ENCODE measurements around the gene TLCD4.
A peak's percentile ranks its signal among the peaks of the same experiment; 100 is the strongest.

Gene TLCD4

GRCh38 chr1:95095833-95096217, 21.3 kb upstream of the TLCD4 start:
- no peak for DNase-seq (ENCODE audit: low read depth)

DNA sequence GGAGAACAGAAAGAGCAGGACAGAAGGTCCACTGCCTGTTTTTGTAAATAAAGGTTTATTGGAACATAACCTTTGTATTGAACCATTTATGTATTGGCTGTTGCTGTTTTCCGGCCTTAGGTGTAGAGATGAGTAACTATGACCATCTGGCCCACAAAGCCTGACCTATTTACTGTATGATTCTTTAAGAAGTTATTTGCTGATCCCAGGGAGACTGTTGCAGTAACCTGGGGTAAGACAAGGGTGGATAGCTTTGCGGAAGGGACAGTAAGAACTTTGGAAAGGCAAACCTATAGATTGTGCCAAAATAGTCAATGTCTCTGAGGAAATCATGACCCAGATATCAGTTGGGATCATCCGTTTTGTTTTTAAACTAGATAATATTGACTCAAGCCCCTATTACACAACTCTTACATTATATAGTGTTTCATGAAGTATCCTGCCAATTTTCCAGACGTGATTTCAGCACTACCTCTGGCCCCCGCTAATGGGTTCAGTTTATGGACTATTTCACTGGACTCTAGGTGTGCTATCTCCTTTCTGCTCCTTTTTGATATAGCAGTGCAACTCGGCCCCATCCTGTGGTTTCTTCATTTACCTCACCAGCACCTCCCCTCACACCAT, 20.8 kb upstream of the TLCD4 start:
- DNase-seq (ENCODE audit: low read depth) = peak; percentile 42

GRCh38 chr1:95097426-95097825, 19.7 kb upstream of the TLCD4 start:
- no peak for DNase-seq (ENCODE audit: low read depth)

DNA sequence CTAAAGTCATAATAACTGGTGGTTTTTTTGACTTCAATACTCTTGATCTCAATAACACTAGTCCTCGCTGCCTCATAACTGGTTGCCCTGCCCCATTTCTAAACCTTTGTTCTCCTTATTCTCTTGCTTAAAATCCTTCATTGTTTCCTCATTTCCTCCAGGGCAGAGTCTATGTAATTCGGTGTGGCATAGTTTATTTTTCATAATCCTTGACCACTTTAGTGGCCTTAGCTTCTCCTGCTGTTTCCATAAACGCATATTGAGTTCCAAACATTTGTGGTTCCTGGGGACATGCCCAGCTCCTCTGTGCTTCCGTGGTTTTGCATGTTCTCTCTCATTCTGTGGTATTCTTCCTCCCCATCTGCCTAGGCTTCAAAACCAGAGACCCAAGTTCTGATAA, 19.0 kb upstream of the TLCD4 start:
- DNase-seq (ENCODE audit: low read depth) = no peak

GRCh38 chr1:95108792-95109191, 8.4 kb upstream of the TLCD4 start:
- no peak for DNase-seq (ENCODE audit: low read depth)

GRCh38 chr1:95111014-95111413, 6.1 kb upstream of the TLCD4 start:
- no peak for DNase-seq (ENCODE audit: low read depth)

GRCh38 chr1:95113684-95114083, 3.5 kb upstream of the TLCD4 start:
- DNase-seq (ENCODE audit: low read depth) = no peak

- no peak for DNase-seq (ENCODE audit: low read depth)
These were observed 1.4 kb upstream of the TLCD4 start for GRCh38 chr1:95115708-95116137.

GRCh38 chr1:95116580-95117206, 462 bp upstream of the TLCD4 start:
- DNase-seq (ENCODE audit: low read depth) = peak; percentile 74

- DNase-seq (ENCODE audit: low read depth) = no peak
These were observed 928 bp downstream of the TLCD4 start for GRCh38 chr1:95118067-95118499.

DNA sequence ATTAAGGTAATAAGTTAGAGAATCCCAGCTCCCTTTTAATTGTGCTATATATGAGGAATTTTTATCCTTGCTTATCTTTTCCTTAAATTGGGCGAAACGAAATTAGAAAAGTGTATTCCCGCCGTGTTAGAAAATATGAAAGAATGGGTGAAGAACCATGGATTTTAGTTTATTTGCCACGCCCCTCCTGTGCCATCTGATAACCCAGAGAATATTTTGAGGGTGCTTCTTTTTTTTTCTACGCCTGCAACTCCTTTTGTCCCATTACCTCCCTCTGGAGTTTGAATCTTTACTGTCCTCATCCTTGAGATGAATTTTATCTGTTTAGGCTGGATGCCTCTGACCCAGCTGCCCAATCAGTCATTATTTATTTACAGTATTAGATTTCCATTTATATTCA, 1.6 kb downstream of the TLCD4 start:
- DNase-seq (ENCODE audit: low read depth) = no peak

- DNase-seq (ENCODE audit: low read depth) = no peak
These were observed 2.1 kb downstream of the TLCD4 start for GRCh38 chr1:95119273-95119672.

- DNase-seq (ENCODE audit: low read depth) = no peak
These were observed 5.1 kb downstream of the TLCD4 start for GRCh38 chr1:95122151-95122697.

DNA sequence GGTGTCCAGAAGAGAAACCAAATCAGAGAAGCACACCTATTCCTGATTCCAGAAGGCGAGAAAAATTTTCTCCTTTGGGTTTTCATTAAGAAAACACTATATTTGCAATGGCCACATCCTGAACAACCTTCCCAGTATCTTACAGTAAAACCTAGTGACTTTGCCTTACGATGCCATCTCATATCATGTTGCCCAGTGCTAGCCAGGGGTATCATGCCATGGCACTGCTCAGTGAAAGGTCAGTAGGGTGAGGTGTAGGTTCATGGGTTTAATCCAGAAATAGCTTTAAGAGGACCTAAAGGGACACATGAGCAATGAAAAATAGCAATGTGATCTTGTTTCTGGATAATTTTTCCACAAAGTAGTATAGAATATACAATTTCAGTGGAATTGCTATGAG, 7.2 kb downstream of the TLCD4 start:
- no peak for DNase-seq (ENCODE audit: low read depth)

GRCh38 chr1:95126366-95126765, 9.2 kb downstream of the TLCD4 start:
- DNase-seq (ENCODE audit: low read depth) = no peak

- DNase-seq (ENCODE audit: low read depth) = no peak
These were observed 9.7 kb downstream of the TLCD4 start for GRCh38 chr1:95126846-95127245.

GRCh38 chr1:95127380-95127779, 10.2 kb downstream of the TLCD4 start:
- DNase-seq (ENCODE audit: low read depth) = no peak

DNA sequence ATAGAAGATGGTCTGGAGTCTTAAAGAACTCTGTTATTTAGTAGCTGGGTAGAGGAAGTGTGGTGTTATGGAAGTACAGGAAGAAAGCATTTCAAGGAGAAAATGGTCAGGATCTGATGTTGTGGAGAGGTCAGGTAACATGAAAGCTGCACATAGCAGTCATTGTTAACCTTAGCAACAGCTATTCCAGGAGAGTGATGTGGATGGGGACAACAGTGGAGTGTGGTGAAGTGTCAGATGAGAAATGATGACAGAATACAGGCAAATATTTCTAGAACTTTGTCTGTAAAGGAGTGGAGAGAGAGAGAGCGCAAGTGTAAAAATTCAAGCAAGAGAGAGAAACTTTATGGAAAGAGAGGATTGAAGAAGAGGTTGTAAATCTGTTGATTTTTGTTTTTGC, 15.6 kb downstream of the TLCD4 start:
- no peak for DNase-seq (ENCODE audit: low read depth)

DNA sequence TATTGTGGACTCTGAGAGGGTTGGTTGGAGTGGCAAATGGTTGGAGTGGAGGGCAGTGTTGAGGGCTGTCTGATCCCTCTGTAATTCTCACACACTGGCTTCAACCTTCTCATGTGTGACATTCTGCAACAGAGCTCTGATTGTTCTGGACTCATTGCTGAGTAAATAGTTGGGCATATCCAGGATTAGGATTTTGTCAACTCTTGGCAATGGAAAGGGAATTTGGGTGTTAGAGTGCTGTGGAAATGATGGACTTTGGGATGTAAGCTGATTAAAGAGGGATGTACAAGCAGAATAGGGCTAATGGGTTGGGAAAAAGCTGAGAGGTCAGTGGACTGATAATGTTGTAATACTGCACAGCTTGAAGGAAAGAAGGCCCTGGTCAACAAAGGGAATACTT, 16.5 kb downstream of the TLCD4 start:
- DNase-seq (ENCODE audit: low read depth) = no peak

DNA sequence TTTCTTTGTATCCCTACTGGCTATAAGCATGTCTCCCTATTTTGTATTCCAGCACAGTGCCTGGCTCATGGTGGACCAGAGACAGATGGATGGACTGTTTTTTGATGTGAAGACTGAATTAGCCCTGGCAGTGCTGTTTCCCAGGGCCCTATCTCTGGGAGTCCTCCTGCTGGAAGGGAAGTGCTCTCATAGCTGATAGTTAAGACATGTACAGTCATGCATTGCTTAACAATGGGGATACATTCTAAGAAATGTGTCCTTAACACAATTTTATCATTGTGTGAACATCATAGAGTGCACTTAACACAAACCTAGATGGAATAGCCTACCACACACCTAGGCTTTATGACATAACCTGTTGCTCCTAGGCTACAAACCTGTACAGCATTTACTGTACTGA, 21.1 kb downstream of the TLCD4 start:
- no peak for DNase-seq (ENCODE audit: low read depth)

GRCh38 chr1:95139039-95139438, 21.9 kb downstream of the TLCD4 start:
- DNase-seq (ENCODE audit: low read depth) = no peak

DNA sequence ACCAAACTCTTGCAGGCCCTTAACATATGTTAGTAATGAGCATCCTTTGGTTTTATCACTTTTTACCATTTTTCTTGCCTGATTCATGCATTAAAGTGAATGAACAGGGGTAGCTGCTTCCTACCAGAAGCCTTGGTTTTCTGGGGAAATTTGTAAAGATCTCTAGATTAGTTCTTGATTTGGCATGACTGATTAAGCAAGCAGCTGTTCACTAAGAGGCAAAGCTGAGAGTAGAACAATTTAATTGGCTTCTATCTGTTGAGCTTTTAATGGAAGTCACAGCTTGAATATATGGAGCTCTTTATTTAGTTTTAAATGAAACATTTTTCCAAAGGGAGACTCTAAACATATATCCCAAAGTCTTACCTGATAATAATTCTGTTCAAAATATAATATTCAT, 23.6 kb downstream of the TLCD4 start:
- DNase-seq (ENCODE audit: low read depth) = no peak

DNA sequence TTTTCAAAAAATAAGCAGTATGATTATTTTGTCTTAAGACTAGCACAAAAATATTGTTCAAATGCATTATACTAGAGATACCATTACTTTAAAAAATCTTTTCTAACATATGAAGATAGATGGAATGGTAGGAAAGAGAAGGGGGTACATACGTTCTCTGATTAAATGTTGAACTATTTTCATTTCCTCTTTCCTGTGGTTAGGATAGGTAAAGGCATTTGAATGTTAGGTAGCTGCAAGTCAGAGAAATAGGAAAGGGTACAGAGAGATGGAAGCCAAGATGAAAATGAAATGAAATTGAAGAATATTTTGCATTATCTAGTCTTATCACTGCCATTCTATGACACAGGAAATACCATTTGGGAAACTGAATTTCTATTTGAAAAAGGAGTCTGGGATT, 28.3 kb downstream of the TLCD4 start:
- no peak for DNase-seq (ENCODE audit: low read depth)

DNA sequence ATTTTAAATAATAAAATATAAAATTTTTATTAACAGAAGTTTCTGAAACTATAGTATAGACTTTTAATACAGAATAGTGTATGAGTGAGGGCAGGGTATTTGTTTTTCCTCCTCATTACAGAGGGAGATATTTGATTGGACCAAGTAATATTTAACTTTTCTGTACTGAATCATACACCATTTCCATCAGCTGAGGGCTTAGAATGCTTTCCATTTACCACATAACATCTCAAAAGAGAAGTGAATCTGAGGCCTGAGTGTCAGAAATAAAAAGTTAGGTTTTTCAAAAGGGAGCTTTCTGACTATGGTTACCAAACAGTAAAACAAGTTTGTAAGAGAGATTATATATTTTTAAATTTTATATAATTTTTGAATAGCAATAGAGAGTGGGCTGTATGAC, 29.5 kb downstream of the TLCD4 start:
- no peak for DNase-seq (ENCODE audit: low read depth)

All from ELR (cell line).